HK-2 (cell line): ENCODE results near the gene FHIT.

ENCODE experiments used
- DNase-seq: peaks from one replicate; pipeline ENCODE4 v3.0.0-alpha.2; 2018; ENCODE audit not compliant: unreplicated experiment

The FHIT gene

GRCh38 chr3:60403866-60404265, 847.4 kb downstream of the FHIT start:
- DNase-seq, result no peak

DNA sequence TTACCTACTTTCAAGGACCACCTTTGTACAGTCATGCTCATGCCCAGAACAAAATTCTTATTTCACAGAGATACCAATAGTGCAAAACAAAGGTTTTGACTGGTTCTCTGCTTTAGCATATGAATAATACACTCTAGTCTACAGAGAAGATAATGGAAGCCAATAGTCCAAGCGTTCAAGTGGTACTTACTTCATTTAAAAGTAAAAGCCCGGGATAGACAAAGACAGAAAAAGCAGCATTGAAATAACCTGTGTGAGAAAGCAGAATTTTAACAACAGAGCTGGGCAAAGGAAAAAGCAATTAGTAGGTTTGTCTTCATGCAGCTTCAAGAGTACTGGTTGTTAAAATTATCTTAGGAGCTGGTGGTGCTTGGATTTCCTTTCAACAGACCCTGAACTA, 848.3 kb downstream of the FHIT start:
- DNase-seq, result no peak

- DNase-seq, result no peak
Observed at GRCh38 chr3:60399861-60400845, 851.1 kb downstream of the FHIT start.

DNA sequence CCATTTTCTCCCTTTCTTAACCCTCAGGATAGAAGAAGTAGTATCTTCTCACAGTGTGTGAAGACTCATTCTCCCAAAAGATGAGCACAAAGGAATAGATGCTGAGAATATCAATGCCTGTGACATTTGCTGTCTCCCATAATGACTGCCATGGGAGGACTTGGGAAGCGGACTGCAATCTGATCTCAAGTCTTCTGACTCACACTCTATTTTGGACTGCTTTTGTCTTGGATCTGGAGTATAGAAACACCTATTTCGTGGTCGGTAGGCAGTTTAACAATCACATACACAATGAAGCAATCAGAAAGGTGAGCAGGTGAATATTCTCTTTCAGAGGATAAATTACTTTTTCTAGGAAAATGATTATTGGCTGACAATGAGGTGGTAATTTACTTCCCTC, 852.0 kb downstream of the FHIT start:
- DNase-seq, result no peak

GRCh38 chr3:60395173-60395762, 856.0 kb downstream of the FHIT start:
- no peak for DNase-seq

- DNase-seq, result no peak
Observed at GRCh38 chr3:60393946-60394345, 857.3 kb downstream of the FHIT start.

GRCh38 chr3:60392501-60392900, 858.8 kb downstream of the FHIT start:
- DNase-seq, result no peak

GRCh38 chr3:60391292-60391691, 860.0 kb downstream of the FHIT start:
- no peak for DNase-seq

GRCh38 chr3:60388731-60389130, 862.5 kb downstream of the FHIT start:
- no peak for DNase-seq

DNA sequence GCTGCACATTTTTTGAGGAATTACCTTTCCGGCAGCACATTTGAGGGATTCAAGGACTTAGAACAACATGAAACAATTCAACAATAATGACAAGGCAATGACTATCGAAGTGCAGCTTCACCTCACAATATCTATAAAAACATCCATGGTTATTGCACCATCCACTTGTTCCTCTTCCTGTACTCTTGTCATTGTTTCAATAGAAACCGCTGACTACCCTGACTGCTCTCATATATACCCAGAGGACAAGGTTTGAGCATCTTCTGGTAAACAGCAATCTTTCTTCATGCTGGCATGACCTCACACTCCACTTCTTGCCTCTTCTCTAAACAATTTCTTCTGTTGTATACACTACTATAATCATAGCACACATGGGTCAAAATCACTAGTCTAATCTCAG, 864.9 kb downstream of the FHIT start:
- DNase-seq, result no peak

GRCh38 chr3:60384341-60384740, 866.9 kb downstream of the FHIT start:
- DNase-seq, result no peak

GRCh38 chr3:60383345-60383744, 867.9 kb downstream of the FHIT start:
- DNase-seq, result no peak

DNA sequence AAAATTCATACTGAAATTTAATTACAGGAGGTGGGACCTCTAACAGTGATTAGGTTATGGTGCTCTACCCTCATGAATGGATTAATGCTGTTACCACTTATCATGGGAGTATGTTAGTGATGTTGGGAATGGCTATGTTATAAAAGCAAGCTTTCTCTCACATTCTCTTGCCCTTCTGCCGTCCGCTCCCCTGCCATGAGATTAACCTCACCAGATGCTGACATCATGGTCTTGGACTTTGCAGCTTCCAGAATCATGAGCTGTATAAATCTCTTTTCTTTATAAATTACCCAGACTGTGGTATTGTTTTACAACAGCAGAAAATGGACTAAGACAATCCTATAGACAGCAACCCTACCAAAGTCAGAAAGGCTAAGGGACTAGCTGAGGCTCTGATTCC, 884.8 kb downstream of the FHIT start:
- no peak for DNase-seq

DNA sequence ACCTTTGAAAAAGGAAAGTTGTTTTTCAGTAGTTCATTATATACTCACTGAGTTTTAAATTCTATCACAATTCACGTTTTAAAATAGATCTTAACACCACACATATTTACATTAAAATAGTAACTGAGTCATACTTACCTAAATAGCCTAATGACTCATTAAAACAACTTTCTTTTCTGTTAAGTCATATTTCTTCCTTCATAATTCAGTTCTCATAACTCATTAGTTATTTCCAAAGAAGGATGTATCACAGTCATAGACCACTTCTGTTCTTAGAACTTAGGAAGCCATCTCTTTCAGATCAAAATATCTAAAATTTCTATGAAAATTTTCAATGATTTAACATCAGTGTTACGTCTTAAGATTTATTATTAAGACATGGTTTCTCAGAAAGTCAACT, 885.9 kb downstream of the FHIT start:
- no peak for DNase-seq

- no peak for DNase-seq
Observed at GRCh38 chr3:60364475-60364874, 886.8 kb downstream of the FHIT start.

DNA sequence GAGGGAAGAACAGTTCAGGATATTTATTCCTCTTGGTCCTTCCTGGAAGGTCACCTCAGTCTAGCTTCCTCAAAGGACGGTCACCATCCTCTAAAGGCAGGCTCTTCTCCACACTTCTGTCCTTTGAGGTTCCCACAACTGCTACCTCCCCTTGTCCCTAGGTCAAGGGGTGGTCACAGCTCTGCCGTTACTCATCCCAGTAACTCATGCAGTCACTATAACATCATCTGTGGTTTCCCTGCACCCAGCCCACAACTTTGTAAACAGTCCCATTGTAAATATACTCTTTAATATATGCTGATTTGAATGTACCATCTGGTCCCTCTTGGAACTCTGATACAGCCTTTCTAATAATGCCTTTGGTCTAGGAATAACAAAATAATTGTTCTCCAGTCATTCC, 887.4 kb downstream of the FHIT start:
- no peak for DNase-seq

- no peak for DNase-seq
Observed at GRCh38 chr3:60355825-60356224, 895.4 kb downstream of the FHIT start.

DNA sequence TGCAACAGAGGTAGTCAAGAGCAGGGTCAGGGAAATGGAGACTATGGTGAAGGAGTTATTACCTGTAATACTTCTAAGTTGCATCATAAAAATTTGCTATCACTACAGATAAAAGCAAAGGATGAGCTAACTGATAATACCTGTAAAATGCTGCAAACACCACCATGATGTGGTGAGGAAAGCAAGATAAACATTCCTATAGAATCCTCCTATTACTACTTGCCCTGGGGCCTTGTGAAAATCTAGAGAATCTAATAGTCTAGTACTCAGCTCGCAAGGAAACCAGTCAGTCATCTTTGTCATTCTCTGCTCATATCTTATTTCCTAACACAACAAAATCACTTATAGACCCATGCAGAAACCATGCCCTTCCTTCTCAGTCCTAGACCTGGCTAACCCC, 899.8 kb downstream of the FHIT start:
- DNase-seq, result no peak

- no peak for DNase-seq
Observed at GRCh38 chr3:60344340-60344739, 906.9 kb downstream of the FHIT start.

DNA sequence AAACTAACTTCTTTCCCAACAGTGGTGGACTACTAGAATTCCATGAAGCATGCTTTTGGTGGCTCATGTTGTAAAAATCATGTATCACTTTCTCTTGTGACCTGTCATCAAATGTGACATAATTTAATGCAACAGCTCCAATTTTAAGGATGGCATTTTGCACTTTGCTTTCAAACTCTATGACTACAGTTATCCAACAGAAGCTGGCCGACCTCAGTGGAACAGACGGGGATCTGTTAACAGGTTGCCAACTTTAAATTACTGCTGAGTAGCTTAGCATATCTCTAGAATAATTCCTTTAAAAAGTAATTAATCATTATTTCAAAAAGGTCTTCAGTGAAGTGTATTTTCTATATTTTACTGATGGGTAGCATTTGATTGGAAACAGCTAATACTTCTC, 907.4 kb downstream of the FHIT start:
- DNase-seq, result no peak

DNA sequence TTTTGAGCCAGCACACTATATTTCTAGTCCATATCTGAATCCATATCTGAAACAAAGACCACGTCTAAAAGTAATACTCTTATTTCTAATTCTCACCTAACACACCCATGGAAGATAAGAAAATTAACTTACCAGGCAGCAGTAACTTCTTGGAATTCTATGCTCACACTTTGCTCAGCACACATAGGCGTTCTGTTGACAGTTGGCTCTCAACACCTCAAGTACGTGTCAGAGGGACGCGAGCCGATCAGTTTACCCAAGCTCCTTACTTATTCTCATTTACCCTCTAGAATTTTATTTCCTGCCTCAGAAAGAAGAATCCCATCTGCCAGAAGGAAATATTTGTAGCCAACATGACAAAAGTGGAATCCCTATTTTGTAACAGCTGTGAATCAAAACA, 911.9 kb downstream of the FHIT start:
- no peak for DNase-seq

DNA sequence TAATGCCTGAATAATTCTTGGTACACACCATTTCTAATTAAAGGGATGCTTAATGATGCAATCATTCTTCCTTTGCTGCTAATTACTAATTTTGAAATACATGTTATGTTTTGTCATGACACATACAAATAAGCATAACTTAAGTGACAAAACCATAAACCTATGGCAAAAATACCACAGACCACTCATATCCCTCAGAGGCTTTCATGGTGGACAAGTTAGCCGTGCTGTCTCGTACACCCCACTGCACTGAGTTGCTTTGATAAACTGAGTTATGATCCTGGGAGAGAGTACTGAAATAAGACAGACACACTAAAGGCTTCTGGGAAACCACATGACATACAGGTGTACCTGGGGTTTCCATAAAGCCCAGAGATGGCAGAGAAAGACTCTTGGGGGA, 913.8 kb downstream of the FHIT start:
- no peak for DNase-seq

DNA sequence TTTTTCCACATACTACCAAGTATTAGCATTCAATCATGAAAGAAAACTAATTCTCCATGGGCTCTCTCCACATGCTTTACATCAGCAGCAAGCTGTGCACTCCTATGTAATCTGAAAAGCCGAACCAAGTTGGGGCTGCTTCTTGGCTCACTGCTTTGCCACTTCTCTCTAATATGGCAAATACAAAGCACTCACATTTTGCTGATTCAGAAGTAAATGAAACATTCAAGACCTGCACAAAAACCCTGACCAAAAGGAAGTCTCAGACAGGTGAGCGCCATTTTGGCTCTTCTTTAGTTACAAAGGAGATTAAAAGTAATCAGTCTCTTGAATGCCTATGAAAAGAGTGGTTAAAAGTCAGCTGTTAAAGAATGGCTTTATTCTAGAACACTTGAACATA, 915.2 kb downstream of the FHIT start:
- no peak for DNase-seq
